GM23248 (cell line): ENCODE measurements around the gene C3.

Experiments
- EZH2 ChIP-seq: fragments of 200-600 bp; sonication (generic); IDR thresholded peaks from 2 replicates; pipeline ENCODE4 v1.6.1; 2018; ENCODE audit warnings: antibody characterized with exemption, mild to moderate bottlenecking; ENCODE audit not compliant: insufficient read depth, poor library complexity, severe bottlenecking
- EZH2phosphoT487 ChIP-seq: fragments of 200-600 bp; sonication (generic); IDR thresholded peaks from 2 replicates; pipeline ENCODE4 v1.6.1; 2018; ENCODE audit warnings: antibody characterized with exemption, moderate library complexity, mild to moderate bottlenecking, low read depth; ENCODE audit not compliant: insufficient read depth

GRCh38 chr19:6707658-6708018, 12.8 kb downstream of the C3 start:
- TF ChIP-seq EZH2 (no peak), EZH2phosphoT487 (no peak)
